SHP77 (cell line): ENCODE data around the gene ZCCHC14.

Experiments used
- DNase-seq, 2 experiments: peaks; one replicate each; lab custom pipeline; 2025; lab: John Stamatoyannopoulos, UW

The ZCCHC14 gene

DNA sequence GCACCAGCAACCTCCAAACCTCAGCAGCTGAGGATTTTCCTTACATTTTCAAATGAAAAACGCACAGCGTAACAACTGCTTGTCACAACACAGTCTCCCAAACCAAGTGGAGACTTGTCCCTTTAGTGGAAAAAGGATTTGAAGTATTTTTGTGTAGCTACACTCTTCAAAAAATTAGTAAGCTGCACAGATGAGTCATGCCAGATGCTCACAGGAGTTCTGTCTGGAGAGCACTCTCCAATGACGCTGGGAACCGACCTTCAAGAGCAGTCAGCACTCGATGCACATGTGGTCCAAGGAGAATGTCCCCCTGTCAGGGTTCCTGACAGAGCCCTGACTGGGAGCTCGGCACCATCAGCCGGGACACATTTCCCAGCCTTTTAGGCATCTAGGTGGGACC is 60.9 kb downstream of the ZCCHC14 start:
- DNase-seq: no peak

- DNase-seq: no peak
Measured at GRCh38 chr16:87426423-87427215, 66.2 kb downstream of the ZCCHC14 start.

DNA sequence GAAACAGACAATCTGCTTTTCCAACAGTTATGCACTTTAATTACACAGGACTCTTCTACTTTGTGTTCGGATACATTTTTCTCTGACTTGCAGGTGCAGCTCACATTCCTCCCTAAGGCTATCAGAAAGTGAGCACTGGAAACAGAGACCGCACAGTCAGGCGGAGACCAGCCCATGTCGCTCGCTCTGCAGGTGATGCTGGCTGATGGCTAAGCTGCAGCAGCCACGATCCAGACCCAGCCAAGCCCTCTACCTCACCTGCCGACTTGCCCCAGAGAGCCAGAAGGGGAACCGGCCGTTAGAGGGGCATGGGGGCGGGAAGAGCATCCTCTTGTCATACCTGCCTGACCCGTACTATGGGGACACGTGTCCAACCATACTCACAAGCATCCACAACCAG is 66.9 kb downstream of the ZCCHC14 start:
- DNase-seq: no peak

GRCh38 chr16:87424266-87424665 is 68.6 kb downstream of the ZCCHC14 start:
- DNase-seq: no peak

DNA sequence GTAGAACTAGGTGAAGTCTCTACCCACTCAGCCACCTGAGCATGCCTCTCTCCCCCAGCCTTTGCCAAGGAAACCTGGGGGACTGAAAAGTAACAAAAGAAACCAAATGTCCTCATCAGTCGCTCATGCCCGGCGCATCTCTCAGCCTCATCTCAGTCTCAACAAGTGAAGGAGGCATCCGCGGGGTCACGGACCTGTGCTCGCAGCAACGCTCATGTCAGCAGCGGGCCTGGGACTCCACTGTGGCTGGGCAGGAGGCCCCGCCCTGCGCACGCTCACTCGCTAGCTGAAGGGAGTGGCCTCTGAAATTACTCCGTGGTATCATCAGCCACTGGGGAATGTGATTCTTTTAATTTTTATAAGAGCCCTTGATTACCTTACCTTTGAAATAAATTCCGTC is 69.4 kb downstream of the ZCCHC14 start:
- no peak for DNase-seq

GRCh38 chr16:87422106-87422505 is 70.7 kb downstream of the ZCCHC14 start:
- DNase-seq: no peak

DNA sequence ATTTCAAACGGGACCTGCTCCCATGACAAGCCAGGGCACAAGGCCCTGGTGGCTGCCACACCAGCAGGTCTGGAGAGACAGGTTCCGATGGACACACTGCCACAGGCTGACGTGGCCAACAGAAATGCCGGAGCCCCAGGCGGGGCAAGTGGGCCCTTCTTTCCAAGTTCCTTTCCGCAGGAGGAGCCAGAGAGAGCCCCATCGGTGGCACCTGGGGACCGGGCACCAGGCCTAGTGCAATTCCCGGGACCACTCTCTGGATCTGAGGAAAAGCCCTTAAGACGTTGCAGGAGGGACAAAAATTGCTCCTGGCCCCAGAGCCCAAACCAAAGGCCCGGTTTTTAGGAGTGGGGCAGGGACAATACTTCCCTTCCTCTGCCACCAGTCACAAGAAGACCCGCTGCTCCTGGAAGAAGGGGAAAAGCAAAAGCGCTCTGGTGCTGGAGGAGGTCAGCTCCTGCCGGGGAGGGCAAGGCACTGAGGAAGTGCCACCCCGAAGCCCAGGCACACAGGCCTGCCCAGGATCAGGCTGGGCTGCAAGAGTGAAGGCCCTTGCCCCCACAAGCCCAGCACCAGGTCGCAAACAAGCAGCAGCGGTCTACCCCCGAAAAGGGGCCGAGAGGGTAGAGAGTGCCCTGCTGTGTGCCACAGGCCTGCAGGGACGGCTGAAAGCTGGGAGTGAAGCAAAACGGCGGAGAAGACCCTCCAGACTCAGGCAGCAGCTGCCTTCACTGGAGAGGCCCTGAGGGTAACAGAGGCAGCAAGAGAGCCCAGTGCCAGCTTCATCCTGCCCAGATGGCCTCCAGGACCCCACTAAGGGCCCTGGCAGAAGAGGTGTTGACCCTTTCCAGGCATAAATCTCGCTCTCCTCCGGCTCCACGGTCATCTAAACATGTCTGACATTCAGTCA is 71.6 kb downstream of the ZCCHC14 start:
- DNase-seq: no peak

DNA sequence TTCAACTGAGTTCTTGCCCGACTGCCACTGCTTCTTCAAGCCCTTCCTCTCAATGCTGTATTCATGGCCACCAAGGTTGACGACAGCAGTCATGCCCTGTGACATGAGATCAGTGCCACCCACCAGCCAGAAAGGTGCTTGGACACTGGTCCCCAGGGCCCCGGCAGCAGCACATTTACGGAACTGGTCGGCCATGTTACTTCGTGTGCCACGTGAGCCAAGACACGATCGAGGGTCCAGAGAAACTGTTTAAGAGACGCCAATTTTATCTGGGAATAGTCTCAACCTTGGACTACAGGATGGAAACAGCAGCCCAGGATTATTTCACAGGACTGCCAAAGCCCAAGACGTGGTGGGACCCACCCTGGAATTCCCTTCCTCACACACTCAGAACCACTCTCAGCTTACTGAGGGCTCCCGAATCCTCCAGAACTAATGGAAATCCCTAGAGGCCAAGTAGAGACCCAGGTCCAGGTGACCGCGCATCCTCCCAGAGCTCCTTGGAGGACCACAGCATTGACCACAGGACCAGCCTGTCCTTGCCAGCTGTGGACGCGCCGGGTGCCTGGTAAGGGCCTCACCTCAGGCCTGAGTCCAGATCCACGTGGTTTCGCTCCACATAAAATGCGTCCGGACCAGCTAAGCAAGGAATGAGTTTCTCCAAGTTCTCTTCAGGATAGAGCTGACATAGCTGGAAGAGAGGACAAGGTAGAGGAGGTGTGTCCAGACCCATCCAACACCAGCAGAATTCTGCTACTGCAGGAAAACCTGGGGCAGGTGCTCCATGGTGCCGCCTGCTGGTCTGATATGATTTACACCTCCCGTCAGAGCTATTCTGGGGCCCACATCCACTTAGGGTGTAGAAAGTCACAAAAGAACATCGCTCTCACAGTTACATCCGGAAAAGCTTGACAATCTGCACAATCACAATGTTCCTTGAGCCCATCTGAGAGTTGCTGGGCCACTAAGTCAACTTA is 72.5 kb downstream of the ZCCHC14 start:
- no peak for DNase-seq

DNA sequence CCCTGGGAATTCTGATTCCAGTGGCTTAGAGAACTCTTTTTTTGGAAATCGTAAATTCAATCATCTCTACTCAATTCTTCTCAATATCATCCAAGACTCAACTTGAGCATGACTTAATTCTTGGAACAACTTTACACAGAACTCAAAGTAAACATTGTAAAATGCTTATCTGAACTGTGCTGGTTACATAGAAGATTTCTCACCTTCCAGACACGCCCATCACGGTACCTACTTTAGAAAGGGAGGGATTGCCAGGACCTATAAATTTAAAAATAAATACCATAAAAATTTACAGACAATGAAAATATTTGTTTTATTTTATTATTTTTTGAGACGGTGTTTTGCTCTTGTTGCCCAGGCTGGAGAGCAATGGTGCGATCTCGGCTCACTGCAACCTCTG is 74.2 kb downstream of the ZCCHC14 start:
- no peak for DNase-seq

DNA sequence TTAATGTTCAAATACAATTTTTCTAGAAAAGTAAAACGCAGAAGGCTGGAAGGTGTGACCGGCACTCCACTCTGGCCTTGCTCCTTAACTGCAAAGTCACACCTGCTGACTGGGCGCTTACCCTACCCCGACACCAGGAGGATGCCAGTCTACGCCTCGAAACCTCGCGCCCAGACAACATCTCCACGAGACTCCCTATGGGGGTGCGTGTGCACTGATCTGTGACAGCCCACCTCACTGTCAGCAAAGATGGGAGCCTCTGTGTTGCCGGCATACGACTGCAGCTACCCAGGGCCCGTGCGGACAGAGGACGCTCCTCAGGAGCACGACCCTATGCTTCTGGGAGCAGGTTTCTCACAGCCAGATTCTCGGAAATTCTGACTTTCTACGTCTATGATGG is 74.6 kb downstream of the ZCCHC14 start:
- DNase-seq: no peak

GRCh38 chr16:87417528-87417910 is 75.3 kb downstream of the ZCCHC14 start:
- DNase-seq: no peak

- DNase-seq: peak in 1 of 2 experiments; percentile 17
Measured at GRCh38 chr16:87416826-87417527, 75.8 kb downstream of the ZCCHC14 start.

GRCh38 chr16:87415441-87415840 is 77.4 kb downstream of the ZCCHC14 start:
- DNase-seq: no peak

- no peak for DNase-seq
Measured at GRCh38 chr16:87414251-87414680, 78.6 kb downstream of the ZCCHC14 start.

GRCh38 chr16:87412996-87413421 is 79.8 kb downstream of the ZCCHC14 start:
- no peak for DNase-seq

DNA sequence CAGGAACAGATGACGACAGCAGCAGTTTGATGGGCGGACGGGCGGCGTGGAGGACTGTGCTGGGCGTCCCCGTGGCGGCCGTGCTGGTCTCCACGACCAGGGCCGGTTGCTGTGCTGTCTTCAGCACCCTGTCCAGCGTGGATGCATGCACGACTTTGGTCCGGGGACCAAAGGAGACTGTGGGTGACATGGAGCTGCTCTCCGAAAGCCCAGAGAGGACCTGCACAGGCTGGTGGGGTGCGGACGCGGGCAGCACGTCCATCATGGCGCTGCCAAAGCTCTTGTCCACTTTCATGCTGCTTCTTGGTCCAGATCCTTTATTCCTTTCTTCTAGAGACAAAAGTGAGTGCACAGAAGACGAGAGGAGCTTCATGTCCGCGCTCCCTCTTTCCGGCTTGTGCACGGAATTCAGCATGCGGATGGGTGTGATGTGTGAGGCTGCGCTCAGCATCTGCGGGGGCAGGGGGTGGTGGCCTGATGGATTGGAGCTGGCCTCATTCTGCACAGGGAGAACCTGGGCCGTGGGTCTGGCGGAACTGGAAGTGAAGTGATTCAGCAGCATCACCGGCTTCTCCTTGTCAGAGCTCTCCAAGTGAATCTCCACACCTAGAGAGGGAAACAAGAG is 80.3 kb downstream of the ZCCHC14 start:
- no peak for DNase-seq

DNA sequence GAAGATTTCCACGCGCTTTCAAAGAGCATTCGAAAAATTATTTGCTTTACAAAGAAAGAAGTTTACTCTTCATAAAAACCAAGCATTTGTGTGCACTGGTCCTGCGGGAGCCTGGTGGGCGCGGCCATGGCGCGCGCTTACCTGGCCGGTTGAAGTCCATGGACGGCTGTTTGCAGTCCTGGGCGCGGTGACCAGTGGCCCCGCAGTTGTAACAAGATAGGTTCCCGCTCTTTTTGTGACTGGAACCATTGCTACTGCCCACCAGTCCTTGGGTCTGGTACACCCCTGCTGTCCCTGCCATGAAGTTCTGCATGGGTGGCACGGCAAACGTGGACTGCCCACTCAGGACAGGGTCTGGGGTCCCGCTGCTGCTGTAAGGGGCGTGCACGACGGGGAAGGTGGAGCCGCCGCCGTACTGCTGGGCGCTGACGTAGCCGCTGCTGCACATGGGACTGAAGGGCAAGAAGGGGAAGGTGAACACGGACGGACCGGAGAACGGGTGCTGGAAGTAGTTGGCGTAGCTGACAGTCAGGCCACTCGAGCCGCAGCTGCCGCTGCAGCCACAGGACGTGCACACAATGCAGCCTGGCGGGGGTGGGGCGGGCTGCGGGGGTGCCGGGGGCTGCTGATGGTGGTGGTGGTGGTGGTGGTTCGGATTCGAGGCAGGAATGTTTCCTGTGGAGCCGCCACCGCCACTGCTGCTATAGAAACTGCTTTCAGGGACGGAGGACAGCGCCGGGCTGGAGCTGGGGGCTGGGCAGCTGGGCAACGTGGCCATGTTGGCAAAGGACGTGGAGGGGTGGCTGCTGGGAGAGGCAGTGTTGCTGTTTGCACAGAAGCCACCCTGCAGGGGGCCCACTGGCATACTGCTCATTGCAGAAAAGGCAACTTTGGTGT is 81.2 kb downstream of the ZCCHC14 start:
- no peak for DNase-seq

GRCh38 chr16:87410968-87411367 is 81.9 kb downstream of the ZCCHC14 start:
- DNase-seq: no peak

GRCh38 chr16:87410530-87410929 is 82.3 kb downstream of the ZCCHC14 start:
- DNase-seq: no peak

DNA sequence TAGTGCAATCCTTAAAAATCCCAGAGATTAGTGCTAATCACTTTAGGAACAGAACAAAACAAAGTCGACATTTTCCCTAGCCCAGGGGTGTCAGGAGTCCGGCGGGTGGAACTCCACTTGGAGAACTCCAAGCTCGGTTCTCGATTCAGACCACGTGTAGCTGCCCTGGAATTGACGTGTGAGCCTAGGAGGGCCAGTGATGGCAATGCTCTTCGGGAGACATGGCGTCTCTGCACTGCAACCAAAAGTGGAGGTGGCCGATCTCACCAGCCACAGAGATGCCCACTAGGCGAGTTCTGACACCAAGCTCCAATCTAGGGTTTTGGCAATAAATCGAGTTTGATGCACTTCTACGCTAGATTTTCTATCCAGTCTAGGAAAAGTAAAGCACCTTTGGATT is 83.0 kb downstream of the ZCCHC14 start:
- DNase-seq: no peak
